Neural cell (in vitro differentiated cells): ENCODE results near the gene OR7G1. TPM values are rescaled to one million over a fixed set of nuclear protein-coding genes. Genes with fewer than 3 reads are reported as not detected.

ENCODE experiments used
- H2AFZ ChIP-seq: fragments of 200-600, 300-800 bp; sonication (generic), shearing (Covaris generic); 2 replicates; pipeline ENCODE4 v1.6.0; 2014; ENCODE audit warnings: low read depth, mild to moderate bottlenecking, antibody characterized with exemption, low read length, moderate library complexity
- H3F3A ChIP-seq: fragments of 200-600 bp; shearing (Covaris generic); 2 replicates; pipeline ENCODE4 v1.6.1; 2016; ENCODE audit warnings: mild to moderate bottlenecking, moderate library complexity, mixed read lengths, antibody characterized with exemption, low read length; ENCODE audit not compliant: insufficient read depth, poor library complexity, severe bottlenecking
- H3K27ac ChIP-seq: fragments of 200-600, 300-800 bp; sonication (generic), shearing (Covaris generic); 2 replicates; pipeline ENCODE4 v1.5.1; 2014; ENCODE audit warnings: mild to moderate bottlenecking, low read length, moderate library complexity
- H3K27me3 ChIP-seq: fragments of 300-800, 200-600 bp; sonication (generic), shearing (Covaris generic); 2 replicates; pipeline ENCODE4 v1.6.0; 2014; ENCODE audit warnings: mild to moderate bottlenecking, low read depth, low read length, moderate library complexity; ENCODE audit not compliant: insufficient read depth
- H3K36me3 ChIP-seq: fragments of 300-800, 200-600 bp; sonication (generic), shearing (Covaris generic); 2 replicates; pipeline ENCODE4 v1.5.1; 2014; ENCODE audit warnings: mild to moderate bottlenecking, antibody characterized with exemption, low read length, moderate library complexity; ENCODE audit not compliant: insufficient read depth
- H3K4me2 ChIP-seq: fragments of 300-800, 200-600 bp; sonication (generic), shearing (Covaris generic); 2 replicates; pipeline ENCODE4 v1.6.0; 2014; ENCODE audit warnings: mild to moderate bottlenecking, low read length
- H3K4me3 ChIP-seq: fragments of 300-800, 200-600 bp; sonication (generic), shearing (Covaris generic); 2 replicates; pipeline ENCODE4 v1.5.1; 2014; ENCODE audit warnings: mild to moderate bottlenecking, low read length, moderate library complexity
- H3K79me2 ChIP-seq: fragments of 200-600 bp; shearing (Covaris generic); replicated peaks from 2 replicates; pipeline ENCODE4 v1.6.0; 2014; ENCODE audit warnings: mild to moderate bottlenecking, low read length, moderate library complexity; ENCODE audit not compliant: insufficient read depth
- H3K9ac ChIP-seq: fragments of 300-800, 200-600 bp; sonication (generic), shearing (Covaris generic); 2 replicates; pipeline ENCODE4 v1.6.1; 2016; ENCODE audit warnings: mild to moderate bottlenecking, low read length, mixed read lengths
- H3K9me2 ChIP-seq: fragments of 200-600 bp; shearing (Covaris generic); 2 replicates; pipeline ENCODE4 v1.6.1; 2016; ENCODE audit warnings: mild to moderate bottlenecking, low read length, mixed read lengths; ENCODE audit not compliant: insufficient read depth
- H3K9me3 ChIP-seq: fragments of 200-600, 300-800 bp; sonication (generic), shearing (Covaris generic); 2 replicates; pipeline ENCODE4 v1.6.1; 2016; ENCODE audit warnings: mild to moderate bottlenecking, mixed run types, low read length, moderate library complexity, mixed read lengths
- H4K20me1 ChIP-seq: fragments of 200-600 bp; shearing (Covaris generic); 2 replicates; pipeline ENCODE4 v1.6.1; 2016; ENCODE audit warnings: mild to moderate bottlenecking, mixed run types; ENCODE audit not compliant: insufficient read depth
- EP300 ChIP-seq: fragments of 450-650 bp; conservative IDR thresholded peaks from 2 replicates; pipeline ENCODE4 v1.6.1; 2014; ENCODE audit warnings: antibody characterized with exemption, mild to moderate bottlenecking, moderate library complexity; ENCODE audit not compliant: poor library complexity, severe bottlenecking
- EZH2 ChIP-seq: fragments of 200-600, 300-800 bp; shearing (Covaris generic), sonication (generic); IDR thresholded peaks from 2 replicates; pipeline ENCODE4 v1.6.1; 2014; ENCODE audit warnings: antibody characterized with exemption, low read length, borderline replicate concordance, mild to moderate bottlenecking; ENCODE audit not compliant: insufficient read depth, poor library complexity, severe bottlenecking
- MXI1 ChIP-seq: fragments of 450-650 bp; conservative IDR thresholded peaks from 2 replicates; pipeline ENCODE4 v1.6.1; 2014; ENCODE audit warnings: antibody characterized with exemption, mild to moderate bottlenecking; ENCODE audit not compliant: poor library complexity, severe bottlenecking
- POLR2AphosphoS5 ChIP-seq: IDR thresholded peaks from 2 replicates; pipeline ENCODE4 v1.6.1; 2012
- RAD21 ChIP-seq: fragments of 450-650 bp; conservative IDR thresholded peaks from 2 replicates; pipeline ENCODE4 v1.6.1; 2014; ENCODE audit warnings: antibody characterized with exemption, mild to moderate bottlenecking, moderate library complexity
- SMC3 ChIP-seq: fragments of 450-650 bp; conservative IDR thresholded peaks from 2 replicates; pipeline ENCODE4 v1.6.1; 2014; ENCODE audit warnings: antibody characterized with exemption, mild to moderate bottlenecking, moderate library complexity; ENCODE audit not compliant: poor library complexity
- TAF1 ChIP-seq: IDR thresholded peaks from 2 replicates; pipeline ENCODE4 v1.6.1; 2012; ENCODE audit warnings: low read depth
- polyA plus RNA-seq: library from polyadenylated mRNA; depleted of rRNA; stranded (reverse); fragments of >200 nt; gene quantifications from 2 replicates; pipeline ENCODE4 v1.2.3, GENCODE V29; 2014
- TF ChIP-seq, protein P1 (sequence below): IDR thresholded peaks from 2 replicates; pipeline ENCODE4 v1.6.1; 2012; ENCODE audit warnings: borderline replicate concordance
- TF ChIP-seq, protein P2 (sequence below): fragments of 450-650 bp; IDR thresholded peaks from 2 replicates; pipeline ENCODE4 v1.5.1; 2014; ENCODE audit warnings: antibody characterized with exemption, mild to moderate bottlenecking, moderate library complexity; ENCODE audit not compliant: poor library complexity, severe bottlenecking

The OR7G1 gene
- polyA plus RNA-seq, 1 donor from 2014 or later: not detected

DNA sequence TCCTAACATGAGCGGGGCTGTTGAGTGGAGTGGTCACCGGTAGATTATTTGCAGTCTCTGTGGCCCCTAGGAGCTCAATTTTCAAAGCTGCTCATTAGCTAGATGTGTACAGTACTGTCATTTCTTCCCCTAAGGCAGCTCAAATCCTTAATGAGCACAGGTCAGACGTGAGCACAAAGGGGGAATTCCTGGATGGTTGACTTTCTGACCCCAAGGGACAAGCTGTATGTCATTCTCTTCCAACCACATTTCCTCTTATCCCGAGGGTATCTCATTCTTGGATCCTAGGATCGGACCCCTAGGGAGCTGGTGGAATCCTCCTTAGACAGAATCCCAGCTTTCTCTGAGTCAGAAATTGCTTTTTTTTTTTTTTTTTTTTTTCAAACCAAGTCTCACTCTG, 16.9 kb upstream of the OR7G1 start:
- H3K27me3 ChIP-seq: no peaks in the 10 kb centered on the region
- H3F3A ChIP-seq: no peaks in the 10 kb centered on the region
- TF ChIP-seq RAD21 (no peak), EZH2 (no peak), TAF1 (no peak), EP300 (no peak), POLR2AphosphoS5 (no peak), SMC3 (no peak), MXI1 (no peak)
- TF ChIP-seq, protein P1, sequence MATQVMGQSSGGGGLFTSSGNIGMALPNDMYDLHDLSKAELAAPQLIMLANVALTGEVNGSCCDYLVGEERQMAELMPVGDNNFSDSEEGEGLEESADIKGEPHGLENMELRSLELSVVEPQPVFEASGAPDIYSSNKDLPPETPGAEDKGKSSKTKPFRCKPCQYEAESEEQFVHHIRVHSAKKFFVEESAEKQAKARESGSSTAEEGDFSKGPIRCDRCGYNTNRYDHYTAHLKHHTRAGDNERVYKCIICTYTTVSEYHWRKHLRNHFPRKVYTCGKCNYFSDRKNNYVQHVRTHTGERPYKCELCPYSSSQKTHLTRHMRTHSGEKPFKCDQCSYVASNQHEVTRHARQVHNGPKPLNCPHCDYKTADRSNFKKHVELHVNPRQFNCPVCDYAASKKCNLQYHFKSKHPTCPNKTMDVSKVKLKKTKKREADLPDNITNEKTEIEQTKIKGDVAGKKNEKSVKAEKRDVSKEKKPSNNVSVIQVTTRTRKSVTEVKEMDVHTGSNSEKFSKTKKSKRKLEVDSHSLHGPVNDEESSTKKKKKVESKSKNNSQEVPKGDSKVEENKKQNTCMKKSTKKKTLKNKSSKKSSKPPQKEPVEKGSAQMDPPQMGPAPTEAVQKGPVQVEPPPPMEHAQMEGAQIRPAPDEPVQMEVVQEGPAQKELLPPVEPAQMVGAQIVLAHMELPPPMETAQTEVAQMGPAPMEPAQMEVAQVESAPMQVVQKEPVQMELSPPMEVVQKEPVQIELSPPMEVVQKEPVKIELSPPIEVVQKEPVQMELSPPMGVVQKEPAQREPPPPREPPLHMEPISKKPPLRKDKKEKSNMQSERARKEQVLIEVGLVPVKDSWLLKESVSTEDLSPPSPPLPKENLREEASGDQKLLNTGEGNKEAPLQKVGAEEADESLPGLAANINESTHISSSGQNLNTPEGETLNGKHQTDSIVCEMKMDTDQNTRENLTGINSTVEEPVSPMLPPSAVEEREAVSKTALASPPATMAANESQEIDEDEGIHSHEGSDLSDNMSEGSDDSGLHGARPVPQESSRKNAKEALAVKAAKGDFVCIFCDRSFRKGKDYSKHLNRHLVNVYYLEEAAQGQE: no peak
- TF ChIP-seq, protein P2, sequence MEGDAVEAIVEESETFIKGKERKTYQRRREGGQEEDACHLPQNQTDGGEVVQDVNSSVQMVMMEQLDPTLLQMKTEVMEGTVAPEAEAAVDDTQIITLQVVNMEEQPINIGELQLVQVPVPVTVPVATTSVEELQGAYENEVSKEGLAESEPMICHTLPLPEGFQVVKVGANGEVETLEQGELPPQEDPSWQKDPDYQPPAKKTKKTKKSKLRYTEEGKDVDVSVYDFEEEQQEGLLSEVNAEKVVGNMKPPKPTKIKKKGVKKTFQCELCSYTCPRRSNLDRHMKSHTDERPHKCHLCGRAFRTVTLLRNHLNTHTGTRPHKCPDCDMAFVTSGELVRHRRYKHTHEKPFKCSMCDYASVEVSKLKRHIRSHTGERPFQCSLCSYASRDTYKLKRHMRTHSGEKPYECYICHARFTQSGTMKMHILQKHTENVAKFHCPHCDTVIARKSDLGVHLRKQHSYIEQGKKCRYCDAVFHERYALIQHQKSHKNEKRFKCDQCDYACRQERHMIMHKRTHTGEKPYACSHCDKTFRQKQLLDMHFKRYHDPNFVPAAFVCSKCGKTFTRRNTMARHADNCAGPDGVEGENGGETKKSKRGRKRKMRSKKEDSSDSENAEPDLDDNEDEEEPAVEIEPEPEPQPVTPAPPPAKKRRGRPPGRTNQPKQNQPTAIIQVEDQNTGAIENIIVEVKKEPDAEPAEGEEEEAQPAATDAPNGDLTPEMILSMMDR: no peak
- H3K9me2 ChIP-seq: no peaks in the 10 kb centered on the region
- no peak overlapping the region for H3K27ac ChIP-seq
- no peaks in the 10 kb centered on the region for H3K36me3 ChIP-seq
- H3K79me2 ChIP-seq: no peaks in the 10 kb centered on the region
- H3K9me3 ChIP-seq: no peaks in the 10 kb centered on the region
- H3K4me2 ChIP-seq: no peak overlapping the region
- H3K4me3 ChIP-seq: no peak overlapping the region
- H2AFZ ChIP-seq: no peak overlapping the region
- no peaks in the 10 kb centered on the region for H4K20me1 ChIP-seq
- no peak overlapping the region for H3K9ac ChIP-seq

DNA sequence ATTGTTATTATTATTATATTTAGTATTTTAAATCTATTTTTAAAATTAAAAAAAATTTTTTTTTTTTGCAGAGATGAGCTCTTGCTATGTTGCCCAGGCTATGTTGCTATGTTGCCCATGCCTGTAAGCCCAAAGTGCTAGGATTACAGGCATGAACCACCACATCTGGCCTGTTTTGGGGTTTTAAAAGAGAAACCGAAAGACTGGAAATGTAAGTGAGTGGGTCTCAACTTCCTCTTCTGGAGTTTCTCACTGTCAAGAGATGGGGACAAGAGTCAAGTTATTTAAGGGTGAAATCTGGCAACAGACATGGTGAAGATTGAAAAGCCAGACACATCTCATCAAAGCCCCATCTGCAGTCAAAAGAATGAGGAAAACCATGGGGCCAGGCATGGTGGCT, 15.4 kb upstream of the OR7G1 start:
- Histone ChIP-seq H2AFZ (no peak overlapping the region), H3K4me3 (no peak overlapping the region), H3K79me2 (no peaks in the 10 kb centered on the region), H3K9ac (no peak overlapping the region), H3K4me2 (no peak overlapping the region), H3K36me3 (no peaks in the 10 kb centered on the region), H3F3A (no peaks in the 10 kb centered on the region), H3K27me3 (no peaks in the 10 kb centered on the region), H3K9me2 (no peaks in the 10 kb centered on the region), H3K9me3 (no peaks in the 10 kb centered on the region), H3K27ac (no peak overlapping the region), H4K20me1 (no peaks in the 10 kb centered on the region)
- TF ChIP-seq, protein P1: no peak
- no peak for TF ChIP-seq SMC3
- no peak for TF ChIP-seq POLR2AphosphoS5
- TF ChIP-seq MXI1: no peak
- no peak for TF ChIP-seq RAD21
- TF ChIP-seq EZH2: no peak
- no peak for TF ChIP-seq TAF1
- TF ChIP-seq, protein P2: no peak
- no peak for TF ChIP-seq EP300
